Renal cortex interstitium (tissue), 11 donors: ENCODE data around the gene NKD1. TPM values are rescaled to one million over a fixed set of nuclear protein-coding genes. Genes with fewer than 3 reads are reported as not detected.
"Not testable (repeated sequence)": the region's sequence is repeated elsewhere in the genome, so short reads cannot be mapped to it uniquely, and the experiment has no call there.

Experiments used
- DNase-seq, 11 donors: peaks; one replicate each; pipeline ENCODE4 v3.0.0-alpha.2; 2013; ENCODE audit warnings: low read depth in 9 of 11, low spot score in 4 of 11; ENCODE audit errors: extremely low read depth in 1 of 11
- polyA plus RNA-seq, 3 donors: library from polyadenylated mRNA; unstranded; fragments of 120-200 nt; gene quantifications; one replicate each; pipeline ENCODE4 v1.2.1, GENCODE V29; 2013; ENCODE audit not compliant: insufficient read length in 3 of 3

Gene NKD1
- polyA plus RNA-seq, 3 donors: 10.6 to 13.5 (median 11.8) TPM

- no peak for DNase-seq
Observed at GRCh38 chr16:50533317-50533716, 14.9 kb upstream of the NKD1 start.

GRCh38 chr16:50534091-50534490, 14.1 kb upstream of the NKD1 start:
- DNase-seq: no peak

GRCh38 chr16:50534556-50534955, 13.6 kb upstream of the NKD1 start:
- DNase-seq: no peak

GRCh38 chr16:50534958-50535357, 13.2 kb upstream of the NKD1 start:
- no peak for DNase-seq

GRCh38 chr16:50535506-50536257, 12.5 kb upstream of the NKD1 start:
- no peak for DNase-seq

GRCh38 chr16:50536258-50536645, 11.9 kb upstream of the NKD1 start:
- not testable (repeated sequence) for DNase-seq

- DNase-seq: no peak
Observed at GRCh38 chr16:50537533-50538290, 10.5 kb upstream of the NKD1 start.

- DNase-seq: no peak
Observed at GRCh38 chr16:50538411-50539052, 9.7 kb upstream of the NKD1 start.

- no peak for DNase-seq
Observed at GRCh38 chr16:50539053-50539695, 9.0 kb upstream of the NKD1 start.

GRCh38 chr16:50539822-50540710, 8.1 kb upstream of the NKD1 start:
- no peak for DNase-seq

GRCh38 chr16:50540711-50541007, 7.5 kb upstream of the NKD1 start:
- no peak for DNase-seq

- no peak for DNase-seq
Observed at GRCh38 chr16:50542703-50543102, 5.5 kb upstream of the NKD1 start.

- no peak for DNase-seq
Observed at GRCh38 chr16:50546125-50546524, 2.1 kb upstream of the NKD1 start.

GRCh38 chr16:50547340-50548124, 664 bp upstream of the NKD1 start:
- DNase-seq: peak in 1 of 11 donors; percentile 43

- DNase-seq: no peak
Observed at GRCh38 chr16:50548909-50549560, 839 bp downstream of the NKD1 start.

- no peak for DNase-seq
Observed at GRCh38 chr16:50549561-50549915, 1.3 kb downstream of the NKD1 start.

- DNase-seq: no peak
Observed at GRCh38 chr16:50550035-50550434, 1.8 kb downstream of the NKD1 start.
